K562 (cell line): Measurements from ENCODE around the gene NOTCH3.

ENCODE experiments used
- CTCF ChIP-seq, 3 experiments: IDR thresholded peaks in 2 of 3; conservative IDR thresholded peaks in 1 of 3; 2 replicates each; pipeline ENCODE4 v1.5.1; 2011 to 2012; ENCODE audit warnings: low read length in 3 of 3, mild to moderate bottlenecking in 3 of 3, control low read depth in 2 of 3, improper control_type of control experiment in 1 of 3, inconsistent platforms in 1 of 3, low read depth in 1 of 3, mixed read lengths in 1 of 3, moderate library complexity in 1 of 3; ENCODE audit not compliant: insufficient read depth in 2 of 3
- EP400 ChIP-seq: fragments of 450-650 bp; IDR thresholded peaks from 2 replicates; pipeline ENCODE4 v1.6.1; 2017; ENCODE audit warnings: antibody characterized with exemption, mild to moderate bottlenecking, moderate library complexity
- FOXP4 ChIP-seq: sonication (generic); formaldehyde crosslinking; IDR thresholded peaks from 2 replicates; pipeline ENCODE4 v1.8.0; 2022; ENCODE audit warnings: mild to moderate bottlenecking, missing genetic modification reagents, borderline replicate concordance
- NR0B1 ChIP-seq: fragments of 450-650 bp; IDR thresholded peaks from one replicate; pipeline ENCODE4 v1.6.1; 2018; ENCODE audit warnings: mild to moderate bottlenecking, moderate library complexity; ENCODE audit not compliant: partially characterized antibody
- NR4A1 ChIP-seq, 2 experiments: fragments of 250-450 bp in 1 of 2; fragments of 450-650 bp in 1 of 2; sonication (Bioruptor Pico) in 1 of 2; IDR thresholded peaks; 2 replicates each; pipeline versions ENCODE4 v1.4.0 to v1.6.1; 2016 to 2020; ENCODE audit warnings: mild to moderate bottlenecking in 2 of 2, missing compliant biosample characterization in 1 of 2, missing genetic modification characterization in 1 of 2, moderate library complexity in 1 of 2
- TARDBP ChIP-seq: fragments of 450-650 bp; IDR thresholded peaks from 2 replicates; pipeline ENCODE4 v1.6.1; 2016
- TFAP4 ChIP-seq: sonication (generic); formaldehyde crosslinking; IDR thresholded peaks from 2 replicates; pipeline ENCODE4 v1.8.0; 2022; ENCODE audit warnings: missing genetic modification reagents, mild to moderate bottlenecking, moderate library complexity, borderline replicate concordance
- UBTF ChIP-seq, 2 experiments: IDR thresholded peaks; 2 replicates each; pipeline ENCODE4 v1.6.1; 2012; ENCODE audit warnings: improper control_type of control experiment in 2 of 2, low read depth in 2 of 2, low read length in 2 of 2, borderline replicate concordance in 1 of 2
- ZNF75A ChIP-seq: fragments of 450-650 bp; formaldehyde crosslinking; IDR thresholded peaks from 2 replicates; pipeline ENCODE4 v1.4.0; 2020; ENCODE audit warnings: mild to moderate bottlenecking

- TF ChIP-seq UBTF (IDR thresholded peaks at IDR 0.05; ENCODE audit: borderline replicate concordance in 1 of 2, low read depth in 2 of 2, low read length in 2 of 2) (no peak), NR4A1 (CRISPR knock-in tag; IDR thresholded peaks at IDR 0.05) (no peak), NR4A1 (tag; IDR thresholded peaks at IDR 0.05) (no peak), CTCF (IDR thresholded peaks at IDR 0.05 in 2 of 3, conservative IDR thresholded peaks at IDR 0.05 in 1 of 3; ENCODE audit: insufficient read depth in 2 of 3, low read depth in 1 of 3, low read length in 3 of 3) (no peak), NR0B1 (no peak), EP400 (no peak), TFAP4 (CRISPR knock-in tag) (no peak), TARDBP (no peak), ZNF75A (CRISPR knock-in tag) (no peak), FOXP4 (CRISPR knock-in tag) (no peak)
Observed at GRCh38 chr19:15113245-15114152, 87.3 kb downstream of the NOTCH3 start.
